COR-L47 (cell line): ENCODE data around the gene WDR37.
"Not testable (repeated sequence)": the region's sequence is repeated elsewhere in the genome, so short reads cannot be mapped to it uniquely, and the experiment has no call there.

Experiments
- DNase-seq: peaks from one replicate; lab custom pipeline; 2025; lab: John Stamatoyannopoulos, UW

The WDR37 gene

GRCh38 chr10:1153805-1154351 lies 97.7 kb downstream of the WDR37 start:
- DNase-seq: no peak

- DNase-seq: no peak
These were observed 98.5 kb downstream of the WDR37 start for GRCh38 chr10:1154531-1155295.

DNA sequence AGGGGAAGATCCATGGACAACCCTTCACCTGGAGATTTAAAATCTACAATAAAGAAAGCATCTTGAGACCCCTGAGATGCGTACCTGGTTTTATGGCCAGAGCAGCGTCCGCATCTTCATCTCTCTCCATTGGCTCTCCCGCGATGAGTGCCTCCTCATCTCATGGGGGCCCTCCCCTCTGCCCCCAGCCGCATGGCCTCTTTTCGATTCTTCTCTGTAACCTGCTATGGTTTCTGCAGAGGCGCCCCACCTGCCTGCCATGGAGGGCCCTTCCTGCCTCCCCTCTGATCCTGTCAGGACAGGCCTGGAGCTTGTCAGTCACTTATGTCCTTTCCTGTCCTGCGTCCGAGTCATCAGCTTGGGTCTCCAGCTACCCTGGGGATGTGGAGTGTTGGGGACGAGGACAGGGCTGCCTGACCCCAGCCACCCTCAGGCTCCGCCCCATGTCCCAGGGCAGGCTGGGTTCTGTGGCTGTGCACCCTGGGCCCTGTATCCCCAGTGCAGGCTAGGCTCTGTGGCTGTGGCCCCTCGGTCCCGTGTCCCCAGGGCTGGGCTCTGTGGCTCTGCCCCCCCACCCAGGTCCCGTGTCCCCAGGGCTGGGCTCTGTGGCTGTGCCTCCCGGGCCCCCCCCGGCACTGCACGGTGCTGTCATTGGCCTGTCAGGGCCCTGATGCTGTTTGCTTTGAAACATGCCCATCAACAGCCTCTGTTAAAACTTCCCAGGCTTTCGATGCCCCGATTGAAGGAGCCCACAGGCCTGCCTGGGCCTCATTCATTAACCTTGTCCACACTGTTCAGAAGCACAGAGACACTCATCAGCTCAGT lies 99.8 kb downstream of the WDR37 start:
- DNase-seq: no peak

- no peak for DNase-seq
These were observed 100.4 kb downstream of the WDR37 start for GRCh38 chr10:1156616-1156886.

DNA sequence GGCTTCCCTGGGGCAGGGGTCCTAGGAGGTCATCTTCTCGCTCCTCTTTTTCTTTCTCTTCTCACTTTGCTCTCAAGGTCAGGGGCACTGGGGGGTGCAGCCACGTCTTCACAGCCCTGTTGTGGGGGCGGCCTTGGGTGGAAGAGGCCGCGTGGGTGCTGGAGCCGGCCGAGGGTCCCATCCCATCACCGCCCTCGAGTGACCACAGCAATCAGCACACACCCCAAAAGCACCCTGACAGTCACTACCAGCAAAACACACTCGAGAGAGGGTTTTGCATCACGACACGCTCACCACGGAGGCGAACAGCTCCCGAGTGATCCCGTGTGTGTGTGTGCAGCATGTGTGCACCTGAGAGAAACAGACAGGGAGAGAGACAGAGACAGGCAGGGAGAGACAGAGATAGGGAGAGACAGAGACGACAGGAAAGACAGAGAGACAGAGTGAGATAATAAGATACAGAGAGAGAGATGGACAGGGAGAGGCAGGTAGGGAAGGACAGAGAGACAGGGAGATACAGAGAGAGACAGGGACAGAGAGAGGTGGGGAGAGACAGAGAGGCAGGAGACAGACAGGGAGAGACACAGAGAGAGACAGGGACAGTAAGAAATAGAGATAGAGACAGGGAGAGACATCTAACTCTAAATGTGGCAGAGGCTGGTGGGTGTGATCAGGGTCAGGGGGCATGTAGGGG lies 100.9 kb downstream of the WDR37 start:
- no peak for DNase-seq

DNA sequence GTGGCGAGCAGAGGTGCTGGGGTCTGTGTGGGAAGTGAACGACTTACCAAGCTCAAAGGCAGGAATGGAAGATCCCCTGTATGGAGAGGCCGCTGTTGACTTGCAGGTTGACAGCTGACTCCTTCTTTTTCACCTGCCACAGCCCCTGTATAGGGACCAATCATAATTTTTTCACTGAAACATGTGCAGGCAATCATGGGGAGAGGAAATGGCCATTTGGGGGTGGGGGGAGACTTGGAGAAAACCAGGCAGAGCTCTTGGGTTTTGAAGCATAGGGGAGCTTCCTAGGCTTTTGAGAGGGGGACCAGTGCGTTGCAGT lies 101.4 kb downstream of the WDR37 start:
- DNase-seq: no peak

DNA sequence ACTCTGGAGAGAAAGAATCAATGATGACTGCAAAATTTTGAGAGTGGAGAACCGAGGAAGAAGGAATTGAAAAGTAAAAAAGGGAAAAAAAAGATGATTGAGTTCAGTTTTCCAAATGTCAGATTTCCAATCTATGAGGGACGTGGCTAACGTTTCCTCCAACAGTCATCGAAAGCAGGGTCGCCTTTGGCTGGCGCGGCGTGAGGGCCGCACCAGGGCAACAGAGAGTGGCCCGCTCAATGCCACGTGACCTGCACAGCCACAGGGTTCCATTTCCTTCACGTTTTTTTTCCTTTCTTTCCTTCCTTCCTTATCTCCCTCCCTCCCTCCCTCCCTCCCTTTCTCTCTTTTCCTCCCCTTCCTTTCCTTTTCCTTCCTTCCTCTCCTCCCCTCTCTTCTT lies 101.9 kb downstream of the WDR37 start:
- no peak for DNase-seq

DNA sequence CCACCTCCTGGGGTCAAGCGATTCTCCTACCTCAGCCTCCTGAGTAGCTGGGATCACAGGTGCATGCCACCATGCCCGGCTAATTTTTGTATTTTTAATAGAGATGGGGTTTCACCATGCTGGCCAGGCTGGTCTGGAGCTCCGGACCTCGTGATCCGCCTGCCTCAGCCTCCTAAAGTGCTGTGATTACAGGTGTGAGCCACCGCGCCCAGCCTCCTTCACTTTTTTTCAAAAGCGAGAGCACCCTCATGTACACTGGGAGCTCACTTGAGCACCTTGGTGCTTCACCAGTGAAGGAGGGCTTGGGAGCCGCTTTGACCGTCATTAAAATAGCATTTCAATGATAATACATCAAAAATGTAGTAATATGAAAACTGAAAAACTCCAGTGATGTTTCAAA lies 102.4 kb downstream of the WDR37 start:
- DNase-seq: not testable (repeated sequence)

DNA sequence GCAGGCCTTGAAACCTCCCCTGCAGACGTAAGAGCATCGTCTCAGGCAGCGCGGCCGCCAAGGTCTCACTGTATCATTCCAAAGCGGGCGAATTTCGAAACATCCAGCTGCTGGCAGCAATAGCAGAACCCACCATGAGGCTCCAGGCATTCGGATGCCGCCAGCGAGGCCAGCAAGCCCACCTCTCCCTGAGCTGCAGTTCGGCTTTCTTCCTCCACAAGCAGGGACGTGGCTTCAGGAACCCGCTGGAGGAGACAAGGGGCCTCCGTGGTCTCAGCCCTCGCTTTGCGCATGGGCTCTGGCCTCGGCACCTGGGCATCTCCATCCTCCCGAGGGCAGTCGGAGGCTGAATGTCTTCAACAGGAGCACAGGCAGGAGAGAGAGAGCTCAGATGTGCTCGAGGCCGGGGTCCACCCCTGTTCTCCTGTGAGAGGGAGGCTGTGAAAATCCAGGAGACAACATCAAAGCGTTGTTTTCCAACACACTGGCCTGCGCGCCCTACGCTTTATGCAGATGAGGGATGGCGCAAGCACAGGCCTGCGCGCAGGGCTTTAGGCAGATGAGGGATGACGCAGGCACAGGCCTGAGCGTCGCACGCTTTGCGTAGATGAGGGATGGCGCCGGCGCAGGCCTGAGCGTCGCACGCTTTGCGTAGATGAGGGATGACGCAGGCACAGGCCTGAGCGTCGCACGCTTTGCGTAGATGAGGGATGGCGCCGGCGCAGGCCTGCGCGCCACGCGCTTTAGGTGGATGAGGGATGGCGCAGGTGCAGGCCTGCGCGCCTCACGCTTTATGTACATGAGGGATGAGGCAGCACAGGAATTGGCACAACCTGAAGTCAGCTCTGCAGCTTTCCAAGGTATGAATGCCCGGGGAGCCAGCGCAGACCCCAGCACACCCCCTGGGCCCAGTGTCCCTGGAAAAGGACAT lies 103.2 kb downstream of the WDR37 start:
- DNase-seq: no peak

DNA sequence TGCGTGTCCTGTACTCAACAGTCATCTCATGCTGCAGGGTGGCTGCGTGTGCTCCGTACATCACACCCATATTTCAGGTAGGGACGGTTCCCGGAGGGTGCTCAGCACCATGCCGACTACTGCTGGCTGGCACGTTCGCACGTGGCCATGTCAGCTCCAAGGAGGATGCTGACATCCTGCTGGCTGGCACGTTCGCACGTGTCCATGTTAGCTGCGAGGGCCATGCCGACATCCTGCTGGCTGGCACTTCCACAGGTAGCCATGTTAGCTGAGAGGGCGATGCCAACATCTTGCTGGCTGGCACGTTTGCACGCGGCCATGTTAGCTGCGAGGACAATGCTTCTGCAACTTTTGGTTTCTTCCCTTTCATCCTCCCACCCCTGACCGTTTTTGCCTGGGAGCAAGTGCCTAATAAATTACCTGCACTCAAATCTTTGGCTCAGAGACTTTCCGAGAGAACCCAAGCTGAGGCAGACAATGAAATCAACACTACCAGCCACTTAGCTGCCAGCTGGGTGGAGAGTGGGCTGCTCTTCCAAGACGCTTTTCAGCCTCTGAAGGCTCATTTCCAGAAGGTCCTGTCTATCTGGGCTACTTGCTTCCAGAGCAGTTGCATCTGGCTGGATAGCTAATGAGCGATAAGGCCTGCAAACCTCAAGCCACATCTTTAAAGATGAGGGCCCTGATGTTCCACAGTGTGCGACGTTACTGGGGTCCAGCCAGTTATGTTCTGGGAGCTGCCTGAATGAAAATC lies 104.6 kb downstream of the WDR37 start:
- DNase-seq: no peak

GRCh38 chr10:1161315-1161673 lies 105.1 kb downstream of the WDR37 start:
- not testable (repeated sequence) for DNase-seq

GRCh38 chr10:1162481-1163203 lies 106.5 kb downstream of the WDR37 start:
- DNase-seq: no peak

GRCh38 chr10:1163204-1163660 lies 107.0 kb downstream of the WDR37 start:
- no peak for DNase-seq

- no peak for DNase-seq
These were observed 107.6 kb downstream of the WDR37 start for GRCh38 chr10:1163831-1164230.

DNA sequence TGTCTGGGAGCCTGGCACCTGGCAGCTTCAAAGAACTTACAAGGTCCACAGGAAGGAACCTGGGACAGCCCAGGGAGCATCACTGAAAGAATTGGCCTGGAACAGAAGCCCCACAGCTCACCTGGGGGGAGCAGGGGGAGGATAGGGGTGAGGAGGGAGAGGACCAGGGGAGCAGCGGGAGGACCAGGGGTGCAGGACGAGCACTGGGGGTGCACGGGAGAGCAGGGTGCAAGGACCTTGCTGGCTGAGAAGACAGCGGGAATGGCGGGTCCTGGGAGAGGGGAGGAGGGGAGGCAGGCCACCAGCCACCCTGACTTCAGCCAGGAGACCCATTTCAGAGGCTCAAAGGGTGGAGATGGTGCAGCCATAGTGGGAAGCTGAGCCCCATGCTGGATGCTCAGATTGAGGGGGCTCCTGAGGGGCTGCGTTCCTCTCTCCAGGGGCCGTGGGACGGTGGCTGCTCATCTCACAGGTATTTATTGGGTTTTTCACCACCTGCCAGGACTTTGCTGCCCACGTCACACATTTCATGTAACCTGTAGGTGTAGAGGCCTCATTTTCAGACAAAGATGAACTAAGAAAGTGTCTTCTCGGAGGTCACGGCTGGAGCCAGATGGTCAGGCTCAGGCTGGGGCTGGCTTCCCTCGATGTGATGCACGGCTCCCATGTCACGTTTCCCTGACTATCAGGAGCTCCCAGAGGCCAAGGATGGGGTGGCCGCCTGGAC lies 110.1 kb downstream of the WDR37 start:
- DNase-seq: no peak

- DNase-seq: no peak
These were observed 110.7 kb downstream of the WDR37 start for GRCh38 chr10:1166828-1167275.

DNA sequence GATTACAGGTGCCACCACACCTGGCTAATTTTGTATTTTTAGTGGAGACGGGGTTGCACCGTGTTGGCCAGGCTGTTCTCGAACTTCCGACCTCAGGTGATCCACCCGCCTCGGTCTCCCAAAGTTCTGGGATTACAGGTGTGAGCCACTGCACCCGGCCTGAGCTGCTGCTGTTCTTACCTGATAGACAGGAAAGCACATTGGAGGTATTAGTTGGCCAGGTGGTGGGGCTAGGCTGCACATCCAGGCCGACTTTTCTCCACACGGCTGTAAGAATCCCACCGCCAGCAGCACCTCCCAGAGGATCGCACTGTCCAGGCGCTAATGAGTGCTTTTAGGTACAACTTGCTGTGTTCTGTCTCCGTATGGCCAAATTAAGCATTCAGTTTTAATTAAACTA lies 112.6 kb downstream of the WDR37 start:
- DNase-seq: no peak

DNA sequence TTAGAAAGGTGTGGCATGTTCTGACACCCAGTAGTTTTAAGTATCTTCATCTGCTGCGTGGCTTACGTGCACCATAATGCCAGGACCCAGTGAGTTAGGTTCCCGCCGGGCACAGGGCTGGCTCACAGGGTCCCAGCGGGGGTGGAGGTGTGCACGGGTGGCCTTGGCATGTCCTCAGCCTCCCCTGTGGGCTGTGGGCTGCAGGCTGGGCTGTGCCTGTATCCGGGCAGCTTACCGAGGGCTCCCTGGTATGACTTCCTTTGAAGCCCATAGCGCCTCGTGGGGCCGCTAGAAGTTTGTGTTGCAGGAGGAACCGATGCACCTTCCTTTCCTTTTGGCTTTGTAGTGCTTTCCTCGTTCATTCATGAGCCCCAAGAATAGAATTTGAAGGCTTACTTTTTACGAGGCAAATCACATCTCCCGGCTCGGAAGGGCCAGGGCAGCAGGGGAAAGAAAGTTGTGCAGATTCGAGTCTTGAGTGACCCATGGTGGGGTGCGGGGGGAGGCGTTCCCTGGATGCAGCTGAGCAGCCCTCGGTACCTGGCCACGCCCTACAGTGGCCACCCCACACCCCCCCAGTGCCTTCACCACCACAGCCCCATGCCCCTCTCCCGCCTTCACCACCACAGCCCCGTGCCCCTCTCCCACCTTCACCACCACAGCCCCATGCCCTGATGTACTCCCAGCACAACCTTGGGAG lies 113.2 kb downstream of the WDR37 start:
- no peak for DNase-seq
